Stimulated activated CD8-positive, alpha-beta memory T cell treated with anti-CD3 and anti-CD28 coated beads, Interleukin-4, amount 100 ng/mL, for 48 hours (primary cell): ENCODE measurements around the gene HMOX2.

Experiments used
- DNase-seq: peaks from one replicate; pipeline ENCODE4 v3.0.0-alpha.2; 2020

HMOX2 gene

DNA sequence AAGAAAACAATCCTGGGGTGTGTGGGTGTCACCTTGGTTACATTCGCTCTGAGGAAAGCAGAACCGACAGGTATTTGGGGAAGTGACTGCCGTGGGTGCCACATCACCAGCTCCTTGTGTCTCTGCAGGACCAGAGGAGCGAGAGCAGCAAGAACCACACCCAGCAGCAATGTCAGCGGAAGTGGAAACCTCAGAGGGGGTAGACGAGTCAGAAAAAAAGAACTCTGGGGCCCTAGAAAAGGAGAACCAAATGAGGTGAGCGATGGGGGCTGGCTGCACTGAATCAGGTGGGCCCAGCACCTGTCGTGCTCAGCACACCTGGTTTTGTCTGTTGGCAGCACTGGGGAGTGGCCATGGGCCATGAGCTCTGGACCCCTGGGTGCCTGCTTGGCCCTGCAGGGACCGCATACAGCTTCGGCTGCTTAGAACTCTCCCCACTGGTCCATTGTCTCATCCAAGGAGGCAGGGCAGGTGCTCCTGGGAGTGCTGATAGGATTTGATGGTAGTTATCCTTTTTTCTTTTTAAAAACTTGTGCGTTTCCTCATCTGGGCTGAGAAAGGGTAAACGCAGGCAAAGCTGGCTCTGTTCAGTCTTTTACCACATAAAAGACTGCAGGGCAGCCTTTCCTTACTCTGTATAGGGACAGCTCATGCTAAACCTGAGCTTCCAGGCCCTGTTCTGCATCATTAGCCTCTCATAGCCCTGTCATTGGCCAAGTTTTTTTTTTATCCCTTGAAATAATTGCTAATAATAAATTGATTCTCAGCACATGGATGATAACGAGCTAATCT lies 29.4 kb downstream of the HMOX2 start:
- peak; percentile 74 for DNase-seq

- DNase-seq: peak; percentile 63
These were observed 30.3 kb downstream of the HMOX2 start for GRCh38 chr16:4506450-4506849.

GRCh38 chr16:4507588-4508345 lies 31.6 kb downstream of the HMOX2 start:
- no peak for DNase-seq

DNA sequence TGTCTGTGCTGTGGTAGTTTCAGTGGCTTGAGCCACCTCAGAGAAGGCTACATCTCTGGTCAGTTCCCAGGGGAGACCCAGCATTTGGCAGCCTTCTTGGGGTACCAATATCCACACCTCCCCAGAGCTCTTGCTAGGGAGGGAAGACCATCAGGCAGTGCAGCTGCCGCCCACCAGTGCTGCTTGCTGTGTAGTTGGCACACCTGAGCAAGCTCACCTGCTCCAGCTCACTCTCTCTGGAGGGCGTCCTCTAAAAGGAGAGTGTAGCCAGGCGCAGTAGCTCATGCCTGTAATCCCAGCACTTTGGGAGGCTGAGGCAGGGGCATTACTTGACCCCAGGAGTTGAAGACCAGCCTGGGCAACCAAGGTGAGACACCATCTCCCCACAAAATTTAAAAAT lies 32.6 kb downstream of the HMOX2 start:
- DNase-seq: no peak

GRCh38 chr16:4509420-4509819 lies 33.2 kb downstream of the HMOX2 start:
- no peak for DNase-seq

GRCh38 chr16:4510131-4510530 lies 33.9 kb downstream of the HMOX2 start:
- no peak for DNase-seq

DNA sequence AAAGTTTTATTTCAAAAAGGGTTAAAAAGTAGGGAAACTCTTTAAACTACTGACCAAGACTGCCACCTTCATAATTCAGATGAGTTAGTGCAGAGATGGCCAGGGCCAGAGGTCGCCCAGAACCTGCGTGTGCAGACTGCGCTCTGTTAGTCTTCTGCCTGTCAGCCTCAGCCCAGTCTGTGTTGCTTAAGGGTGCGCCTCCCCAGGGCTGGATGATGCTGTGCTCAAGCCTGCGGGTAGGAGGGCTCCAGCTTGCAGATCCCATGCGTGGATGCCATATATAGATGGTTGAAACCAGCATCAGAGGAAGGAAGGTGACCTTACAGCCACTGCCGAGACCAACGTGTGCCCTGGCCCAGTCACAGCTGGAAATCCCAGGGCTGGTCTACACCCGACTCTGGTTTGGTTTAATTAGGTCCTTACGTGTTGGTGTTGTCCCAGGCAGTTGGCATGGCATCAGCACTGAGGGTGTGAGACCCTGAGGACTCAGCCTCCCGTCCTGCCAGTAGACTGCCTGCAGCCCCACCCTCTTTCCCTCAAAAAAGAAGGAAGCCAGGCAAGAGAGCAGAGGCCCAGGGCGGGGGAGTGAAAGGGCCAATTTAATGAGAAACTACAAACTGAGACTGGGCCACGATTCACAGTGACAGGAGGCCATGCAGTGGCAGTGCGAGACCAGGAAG lies 34.7 kb downstream of the HMOX2 start:
- DNase-seq: no peak

DNA sequence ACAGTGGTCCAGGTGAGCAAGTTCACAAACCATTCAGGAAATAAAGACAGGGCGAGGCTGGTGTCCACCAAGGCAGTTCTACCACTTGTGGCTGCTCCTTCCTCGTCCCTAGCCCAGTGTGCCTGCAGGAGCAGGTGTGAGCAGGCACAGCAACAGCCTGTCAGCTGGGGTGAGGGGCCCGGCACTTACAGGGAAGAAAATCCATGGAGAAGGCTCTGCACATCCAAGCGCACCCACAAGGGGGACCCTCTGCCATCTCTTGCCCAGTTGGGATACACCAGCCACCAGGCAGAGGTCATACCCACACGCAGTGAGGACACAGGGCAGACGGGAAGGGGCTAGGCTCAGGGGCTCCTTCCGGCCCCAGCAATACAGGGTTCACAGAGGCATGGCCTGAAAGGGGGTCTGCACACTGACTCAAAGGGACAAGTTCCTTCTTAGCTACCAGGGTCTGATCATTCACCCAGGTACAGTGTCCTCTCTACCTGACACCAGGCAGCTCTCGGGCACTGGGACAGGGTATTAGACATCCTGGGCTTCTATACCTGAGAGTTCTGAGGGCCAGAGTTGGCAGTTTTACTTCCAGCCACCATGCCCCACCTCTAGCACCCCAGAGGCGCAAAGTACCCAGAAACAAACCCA lies 35.4 kb downstream of the HMOX2 start:
- peak; percentile 43 for DNase-seq

DNA sequence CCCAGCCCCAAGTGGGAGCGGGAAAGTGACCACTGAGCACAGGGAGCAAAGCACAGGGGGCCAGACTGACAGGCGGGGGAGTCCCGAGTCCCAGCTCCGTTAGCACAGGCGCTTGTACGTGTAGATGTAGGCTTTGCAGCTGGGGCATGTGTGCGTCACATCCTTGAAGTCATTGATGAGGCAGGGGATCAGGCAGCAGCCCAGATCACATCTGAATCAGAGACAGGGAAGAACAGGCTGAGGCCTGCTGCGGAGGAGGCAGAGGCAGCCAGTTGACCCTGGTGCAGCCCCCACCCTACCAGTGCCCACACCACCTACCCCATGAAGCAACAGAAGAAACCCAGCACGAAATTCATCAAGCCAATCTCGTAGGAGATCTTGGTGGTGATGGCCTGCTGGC lies 36.3 kb downstream of the HMOX2 start:
- DNase-seq: no peak

DNA sequence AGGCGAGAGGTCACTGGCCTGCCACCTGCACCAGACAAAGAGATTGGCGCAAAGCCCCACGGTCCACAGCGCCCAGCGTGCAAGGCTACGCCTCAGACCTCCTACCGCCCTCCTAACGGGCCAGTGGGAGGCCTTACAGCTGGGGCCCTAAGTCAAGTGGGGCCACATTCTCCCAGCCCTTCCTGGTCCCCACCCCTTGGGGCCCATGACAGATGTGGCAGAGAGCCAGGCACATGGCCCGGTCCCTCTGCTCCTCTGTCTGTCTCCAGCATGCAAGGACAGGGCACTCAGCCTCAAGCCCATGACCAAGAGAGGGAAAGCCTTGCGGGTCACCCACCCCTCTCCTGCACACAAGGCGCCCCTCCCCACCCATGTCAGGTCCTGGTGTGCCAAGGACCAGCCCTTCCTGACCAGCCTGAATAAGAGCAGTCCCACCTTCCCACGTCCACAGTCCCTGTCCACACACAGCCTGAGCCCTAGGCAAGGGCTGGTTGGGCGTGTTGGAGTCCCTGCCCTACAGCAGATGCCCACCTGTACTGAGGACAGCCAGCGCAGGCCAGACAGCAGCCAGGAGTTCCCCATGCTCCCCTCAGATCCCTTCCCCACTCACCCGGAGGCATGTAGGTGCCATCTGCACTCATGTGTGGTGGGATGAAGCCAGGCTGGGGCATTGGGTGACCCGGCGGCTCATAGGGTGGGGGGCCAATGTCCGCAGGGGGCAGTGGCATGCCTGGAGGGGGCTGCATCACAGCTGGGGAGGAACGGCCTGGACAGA lies 37.1 kb downstream of the HMOX2 start:
- DNase-seq: no peak

- no peak for DNase-seq
These were observed 37.7 kb downstream of the HMOX2 start for GRCh38 chr16:4513881-4514280.

DNA sequence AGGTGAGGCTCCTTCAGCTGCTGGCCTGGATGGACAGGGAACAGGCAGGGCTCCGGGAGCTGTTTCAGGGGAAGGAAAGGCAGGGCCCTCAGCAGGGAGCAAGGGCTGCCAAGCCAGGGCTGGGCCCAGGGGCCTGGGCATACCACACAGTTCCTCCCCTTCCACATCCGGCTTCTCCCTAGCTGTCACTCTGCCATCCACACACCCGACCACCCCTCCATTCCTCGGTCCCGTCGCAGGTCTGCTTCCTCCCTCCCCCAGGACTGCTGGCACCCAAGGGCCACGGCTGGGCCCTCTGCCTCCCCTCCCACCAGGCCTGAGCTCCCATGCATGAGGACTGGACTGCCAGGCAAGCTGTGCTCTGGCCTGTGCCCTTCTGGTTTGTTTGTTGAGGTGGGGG lies 38.4 kb downstream of the HMOX2 start:
- DNase-seq: no peak

GRCh38 chr16:4515611-4516233 lies 39.5 kb downstream of the HMOX2 start:
- no peak for DNase-seq

DNA sequence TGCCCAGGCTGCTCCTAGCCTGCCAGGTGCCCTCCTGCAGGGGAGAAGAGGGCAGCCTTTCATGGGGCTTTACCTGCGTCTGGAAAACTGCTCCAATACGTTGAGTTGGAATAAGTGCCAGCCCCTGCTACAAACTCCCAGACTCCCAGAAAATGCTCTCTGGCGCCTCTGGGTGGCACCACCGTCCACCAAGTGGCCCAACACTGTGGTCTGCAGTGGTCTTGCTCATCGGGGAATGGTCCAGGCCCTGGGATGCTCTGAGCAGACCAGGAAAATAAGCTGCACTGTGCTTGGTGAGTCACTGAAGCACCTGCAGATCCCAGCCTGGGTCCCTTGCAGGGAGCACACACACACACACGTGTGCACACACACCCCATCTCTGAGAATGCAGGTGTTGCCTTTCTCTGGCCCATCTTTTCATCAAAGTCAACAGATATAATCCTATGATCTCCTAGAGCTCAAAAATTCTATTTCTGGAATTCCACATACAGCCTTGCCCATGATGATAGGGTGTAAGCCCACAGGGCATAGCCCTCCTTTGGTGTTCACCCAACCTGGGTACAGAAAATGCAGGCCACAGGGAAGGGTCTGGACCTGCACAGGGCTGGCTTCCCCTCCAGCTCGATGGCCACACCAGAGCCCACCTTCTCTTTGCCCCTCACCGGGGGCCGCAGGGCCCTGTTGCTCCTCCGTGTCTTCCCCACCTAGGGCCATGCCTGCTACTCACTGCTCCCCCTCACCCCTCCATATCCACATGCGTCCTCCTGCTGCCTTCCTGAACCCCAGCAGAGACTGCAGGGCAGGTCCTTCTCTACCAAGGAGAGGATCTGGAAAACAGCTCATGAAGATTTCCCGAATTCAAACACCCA lies 41.8 kb downstream of the HMOX2 start:
- no peak for DNase-seq

DNA sequence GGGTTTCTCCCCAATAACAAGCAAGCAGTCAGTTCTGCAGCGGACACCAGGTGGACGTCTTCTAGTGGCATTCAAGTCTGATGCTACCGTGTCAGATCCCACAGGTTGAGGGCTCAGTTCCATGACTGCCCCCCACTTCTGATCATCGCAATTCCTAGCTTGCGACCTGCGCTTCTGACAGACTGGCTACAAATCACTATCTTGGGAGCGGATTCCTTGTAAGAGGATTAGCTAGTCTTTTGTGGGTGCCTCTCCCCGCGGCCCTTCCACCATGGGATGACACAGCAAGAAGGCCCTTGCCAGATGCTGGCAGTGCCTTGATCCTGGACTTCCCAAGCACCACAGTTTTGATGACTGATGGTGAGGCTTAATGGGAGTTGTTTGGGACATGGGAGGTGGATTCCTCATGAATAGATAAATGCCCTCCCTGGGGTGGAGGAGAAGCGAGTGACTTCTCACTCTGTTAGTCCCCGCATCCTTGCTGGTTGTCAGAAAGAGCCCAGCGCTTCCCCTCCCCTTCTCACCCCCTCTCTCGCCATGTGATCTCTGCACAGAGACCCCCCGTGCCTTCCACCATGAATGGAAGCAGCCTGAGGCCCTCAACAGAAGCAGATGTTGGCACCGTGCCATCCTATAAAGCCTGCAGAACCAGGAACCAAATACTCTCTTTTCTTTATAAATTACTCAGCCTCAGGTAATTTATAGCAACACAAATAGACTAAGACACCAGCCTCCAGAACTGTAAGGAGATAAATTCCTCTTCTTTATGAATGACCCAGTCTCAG lies 43.3 kb downstream of the HMOX2 start:
- no peak for DNase-seq

GRCh38 chr16:4520913-4521312 lies 44.7 kb downstream of the HMOX2 start:
- DNase-seq: no peak

DNA sequence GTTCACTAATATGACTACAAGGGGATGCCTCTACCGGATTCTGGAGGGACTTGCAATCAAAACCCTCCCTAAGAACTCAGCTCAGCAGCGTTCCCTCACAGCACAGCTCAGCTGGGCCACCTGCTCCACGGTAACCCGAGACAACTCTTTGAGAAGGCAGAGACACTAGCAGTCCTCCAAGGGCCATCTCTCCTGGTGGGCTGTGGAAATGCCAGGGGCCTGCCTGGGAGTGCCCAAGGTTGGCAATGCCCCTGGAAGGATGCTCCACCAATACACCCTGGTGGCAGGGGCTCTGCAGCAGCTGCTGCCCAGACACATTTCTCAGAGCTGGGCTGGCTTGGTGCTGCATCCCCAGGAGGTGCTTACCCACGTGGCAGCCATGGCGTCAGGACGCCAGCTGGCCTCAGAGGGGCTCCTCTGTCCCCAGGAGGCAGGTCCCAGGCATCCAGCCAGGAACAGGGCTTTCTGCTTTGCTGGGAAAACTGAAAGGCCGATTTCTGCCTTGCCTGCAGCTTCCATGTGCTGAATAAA lies 45.9 kb downstream of the HMOX2 start:
- DNase-seq: no peak

DNA sequence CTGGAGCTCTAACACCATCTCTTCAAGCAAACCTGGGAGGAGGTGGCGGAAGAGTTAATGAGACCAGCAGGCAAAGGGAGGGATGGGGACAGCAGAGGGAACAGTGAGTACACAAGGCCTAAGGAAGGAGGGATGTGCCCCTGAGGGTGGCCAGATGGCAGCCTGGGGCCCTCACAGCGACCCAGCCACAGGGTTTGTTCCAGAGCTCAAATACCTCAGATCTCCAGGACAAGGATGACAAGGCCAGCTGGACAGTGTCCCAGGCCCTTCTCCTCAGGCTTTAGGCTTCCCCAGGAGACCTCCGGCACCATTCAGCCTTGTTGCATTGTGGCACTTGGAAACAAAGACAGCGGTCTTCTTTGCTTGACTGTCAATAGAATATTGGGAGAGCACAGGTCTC lies 47.5 kb downstream of the HMOX2 start:
- DNase-seq: no peak

DNA sequence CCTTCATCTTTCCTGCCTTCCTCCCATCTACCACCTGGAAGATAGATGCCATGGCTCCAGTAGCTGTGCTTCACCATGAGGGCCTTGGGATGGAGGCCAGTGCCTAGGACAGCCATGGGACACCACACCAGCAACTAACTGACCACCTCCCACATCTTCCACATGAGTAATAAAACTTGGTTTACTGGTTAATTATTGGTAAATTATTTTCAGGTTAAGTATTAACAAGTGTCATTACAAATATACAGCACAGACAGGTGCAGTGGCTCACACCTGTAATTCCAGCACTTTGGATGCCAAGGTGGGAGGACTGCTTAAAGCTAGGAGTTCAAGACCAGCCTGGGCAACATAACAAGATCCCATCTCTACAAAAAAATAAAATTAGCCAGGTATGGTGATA lies 48.4 kb downstream of the HMOX2 start:
- no peak for DNase-seq

DNA sequence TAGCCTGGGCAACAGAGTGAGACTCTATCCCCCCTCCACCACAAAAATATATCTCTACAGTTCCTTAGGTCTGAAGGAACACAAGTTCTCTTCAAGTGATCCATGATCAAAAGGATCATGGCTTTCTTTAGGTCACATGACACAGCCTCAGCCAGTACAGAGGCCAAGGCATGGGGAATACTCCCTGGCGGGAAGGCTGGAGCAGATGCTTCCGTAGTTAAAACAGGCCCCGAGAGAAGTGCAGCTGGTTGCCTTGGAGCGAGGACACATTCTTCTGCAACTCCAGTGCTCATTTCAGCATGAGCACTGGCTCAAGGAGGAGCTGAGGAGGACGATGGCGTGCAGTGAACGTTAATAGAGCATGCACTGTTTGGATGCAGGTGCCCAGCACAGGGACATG lies 48.9 kb downstream of the HMOX2 start:
- no peak for DNase-seq
